Thymus (tissue), 2 donors: Measurements from ENCODE around the gene SLAIN2. TPM values are rescaled to one million over a fixed set of nuclear protein-coding genes. Genes with fewer than 3 reads are reported as not detected.

Experiments
- polyA plus RNA-seq: library from polyadenylated mRNA; stranded (reverse); fragments of 200-250 nt; gene quantifications from one replicate; pipeline ENCODE4 v1.2.3, GENCODE V29; 2013
- total RNA-seq: library from RNA; stranded (reverse); fragments of 120-200 nt; gene quantifications from one replicate; pipeline ENCODE4 v1.2.4, GENCODE V29; 2013
- donor health status: healthy.

SLAIN2 gene
- total and polyA plus RNA-seq, 2 donors, result 21.2 to 22.1 TPM

Other genes starting within 250 kb of the SLAIN2 start
- 6.9 TPM for gene TXK, start 207.3 kb upstream of the SLAIN2 start, total RNA-seq
- 24.7 TPM for gene TXK, start 207.3 kb upstream of the SLAIN2 start, polyA plus RNA-seq
- gene TEC, start 71.7 kb upstream of the SLAIN2 start, total RNA-seq, result 2.9 TPM
- 4.2 TPM for gene TEC, start 71.7 kb upstream of the SLAIN2 start, polyA plus RNA-seq
- 0.14 TPM for gene SLC10A4, start 141.8 kb downstream of the SLAIN2 start, total RNA-seq
- gene SLC10A4, start 141.8 kb downstream of the SLAIN2 start, polyA plus RNA-seq, result 0.39 TPM
- gene ZAR1, start 148.7 kb downstream of the SLAIN2 start, total RNA-seq, result not detected
- 0.02 TPM for gene ZAR1, start 148.7 kb downstream of the SLAIN2 start, polyA plus RNA-seq